ENCODE data around the gene PLEKHM2.

DNA sequence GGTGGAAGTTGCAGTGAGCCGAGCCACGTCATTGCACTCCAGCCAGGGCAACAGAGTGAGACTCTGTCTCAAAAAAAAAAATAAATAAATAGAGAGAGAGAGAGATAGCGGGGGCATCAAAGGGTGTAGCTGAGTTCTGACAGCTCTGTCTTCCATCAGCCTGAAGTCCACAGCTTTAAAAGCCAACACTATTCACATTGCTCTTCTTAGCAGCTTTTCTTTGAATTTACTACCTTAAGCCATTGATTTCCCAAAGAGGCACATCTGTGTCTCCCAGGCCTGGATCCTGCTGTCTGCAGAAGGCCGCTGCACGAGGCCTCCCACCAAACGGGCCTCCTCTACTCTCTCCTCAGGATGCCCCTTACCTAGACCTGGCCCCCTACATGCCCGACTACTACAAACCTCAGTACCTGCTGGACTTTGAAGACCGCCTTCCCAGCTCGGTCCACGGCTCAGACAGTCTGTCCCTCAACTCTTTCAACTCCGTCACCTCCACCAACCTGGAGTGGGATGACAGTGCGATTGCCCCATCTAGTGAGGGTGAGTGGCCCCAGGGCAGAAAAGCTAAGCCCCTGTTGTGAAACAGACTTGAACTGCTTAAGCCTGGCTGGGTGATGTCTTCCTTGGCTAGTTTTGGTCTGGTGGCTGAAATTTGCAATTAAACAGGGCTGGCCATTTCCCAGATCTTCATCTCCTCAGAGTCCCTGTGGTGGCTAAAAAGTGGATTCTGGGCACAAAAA, 35.4 kb downstream of the PLEKHM2 start:
- TF ChIP-seq, protein P1, sequence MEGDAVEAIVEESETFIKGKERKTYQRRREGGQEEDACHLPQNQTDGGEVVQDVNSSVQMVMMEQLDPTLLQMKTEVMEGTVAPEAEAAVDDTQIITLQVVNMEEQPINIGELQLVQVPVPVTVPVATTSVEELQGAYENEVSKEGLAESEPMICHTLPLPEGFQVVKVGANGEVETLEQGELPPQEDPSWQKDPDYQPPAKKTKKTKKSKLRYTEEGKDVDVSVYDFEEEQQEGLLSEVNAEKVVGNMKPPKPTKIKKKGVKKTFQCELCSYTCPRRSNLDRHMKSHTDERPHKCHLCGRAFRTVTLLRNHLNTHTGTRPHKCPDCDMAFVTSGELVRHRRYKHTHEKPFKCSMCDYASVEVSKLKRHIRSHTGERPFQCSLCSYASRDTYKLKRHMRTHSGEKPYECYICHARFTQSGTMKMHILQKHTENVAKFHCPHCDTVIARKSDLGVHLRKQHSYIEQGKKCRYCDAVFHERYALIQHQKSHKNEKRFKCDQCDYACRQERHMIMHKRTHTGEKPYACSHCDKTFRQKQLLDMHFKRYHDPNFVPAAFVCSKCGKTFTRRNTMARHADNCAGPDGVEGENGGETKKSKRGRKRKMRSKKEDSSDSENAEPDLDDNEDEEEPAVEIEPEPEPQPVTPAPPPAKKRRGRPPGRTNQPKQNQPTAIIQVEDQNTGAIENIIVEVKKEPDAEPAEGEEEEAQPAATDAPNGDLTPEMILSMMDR (IDR thresholded peaks at IDR 0.05), result no peak
- no peak for TF ChIP-seq POLR2A (IDR thresholded peaks at IDR 0.05)

Data from lower leg skin (tissue), 3 donors.